ENCODE measurements around the gene IFIT1B.

- TF ChIP-seq CTCF (IDR thresholded peaks at IDR 0.05) (no peak), POLR2A (IDR thresholded peaks at IDR 0.05) (no peak)
Measured at GRCh38 chr10:89329151-89329550, 48.7 kb upstream of the IFIT1B start.
